ENCODE results near the gene PPP1R15A.
"Not testable (repeated sequence)": the region's sequence is repeated elsewhere in the genome, so short reads cannot be mapped to it uniquely, and the experiment has no call there.

PPP1R15A gene

DNA sequence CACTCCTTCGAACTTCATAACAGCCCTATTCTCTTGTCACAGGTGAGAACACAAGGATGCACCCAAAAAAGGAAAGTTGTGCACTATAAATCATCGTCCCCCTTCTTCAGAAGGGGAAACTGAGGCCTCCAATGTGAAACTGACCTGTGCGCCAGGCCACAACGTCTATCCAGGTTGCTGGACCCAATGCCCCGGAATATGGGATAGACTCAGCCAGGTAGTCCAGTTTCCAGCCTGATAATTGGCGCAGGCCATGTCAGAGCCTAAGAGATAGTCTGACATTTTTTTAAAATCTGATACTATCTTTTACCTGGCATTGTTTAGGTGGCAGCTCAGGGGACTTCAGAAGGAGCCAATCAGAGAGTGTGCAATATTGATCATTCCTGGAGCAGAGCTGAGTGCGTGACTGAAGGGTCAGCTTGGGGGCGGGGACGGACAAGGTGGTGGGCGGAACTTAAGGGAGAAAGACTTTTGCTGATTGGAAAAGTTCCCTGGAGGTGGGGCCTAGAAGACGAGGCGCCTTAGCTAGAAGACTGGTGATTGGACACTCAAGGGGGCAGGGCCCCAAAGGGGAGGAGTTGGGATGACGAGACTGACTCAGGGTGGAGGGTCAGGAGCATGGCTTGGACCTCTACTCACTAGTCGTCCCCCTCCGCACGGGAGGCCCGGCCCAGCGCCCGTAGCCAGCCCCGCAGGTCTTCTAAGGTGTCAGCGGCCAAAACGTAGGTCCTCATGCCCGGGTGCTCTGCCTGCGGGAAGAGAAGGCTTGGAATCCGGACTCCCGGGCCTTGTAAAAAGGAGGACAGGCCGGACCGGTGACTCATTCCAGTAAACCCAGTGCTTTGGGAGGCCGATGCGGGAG is 12.3 kb upstream of the PPP1R15A start:
- DNase-seq, result no peak

DNA sequence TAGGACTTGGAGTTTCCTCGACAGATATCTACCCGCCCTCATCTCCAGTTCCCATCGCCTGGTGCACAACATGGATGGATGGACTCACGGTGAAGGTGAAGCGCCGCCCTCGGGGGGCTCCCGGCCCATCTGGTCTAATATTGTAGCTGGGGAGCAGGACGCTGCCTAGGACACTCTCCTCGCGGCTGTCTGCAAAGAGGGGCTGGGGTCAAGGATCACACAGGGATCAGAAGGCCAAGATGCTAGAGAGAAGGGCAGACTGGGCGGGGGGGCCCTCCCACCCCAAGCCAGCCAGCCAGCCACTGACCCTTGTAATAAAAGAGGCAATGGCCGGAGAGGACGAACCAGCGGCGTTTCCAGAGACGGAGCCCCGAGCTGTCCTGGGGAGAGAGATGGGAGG is 10.9 kb upstream of the PPP1R15A start:
- no peak for DNase-seq

DNA sequence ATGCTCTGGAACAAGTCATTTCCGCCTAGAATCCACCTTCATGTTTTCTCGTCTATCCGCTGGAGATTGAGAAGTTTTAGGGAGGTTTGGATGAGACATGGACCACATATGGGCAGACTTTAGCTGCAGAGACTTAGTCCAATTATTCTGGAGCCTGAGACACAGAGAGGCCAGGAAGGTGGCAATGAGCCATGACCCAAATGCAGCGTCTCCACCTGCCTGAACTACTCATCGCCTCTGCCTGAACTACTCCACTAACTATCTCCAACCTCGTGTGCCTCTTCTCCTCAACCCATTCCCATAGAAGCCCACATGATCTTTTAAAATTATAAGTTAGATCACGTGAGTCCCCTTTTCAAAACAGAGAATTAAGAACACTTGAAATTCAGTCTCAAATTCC is 9.4 kb upstream of the PPP1R15A start:
- no peak for DNase-seq

DNA sequence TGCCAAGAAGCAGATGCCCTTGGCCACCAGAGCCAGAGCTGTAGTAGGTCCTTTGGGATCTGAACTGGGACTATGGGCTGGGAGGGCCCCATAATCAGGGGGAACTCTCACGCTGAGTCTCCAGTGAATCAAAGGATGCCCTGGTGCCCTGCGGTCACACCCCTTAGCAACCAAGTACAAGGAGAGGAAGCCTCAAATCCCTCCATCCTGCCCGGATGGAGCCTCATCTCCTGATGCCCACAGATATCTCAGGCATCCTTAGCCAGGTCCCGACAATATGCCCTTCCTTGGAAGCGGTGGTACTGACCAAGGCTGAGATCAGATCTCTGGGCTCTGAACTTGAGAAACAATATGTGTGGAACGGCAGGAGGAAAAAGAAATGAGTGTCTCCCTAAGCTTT is 5.5 kb upstream of the PPP1R15A start:
- DNase-seq, result no peak

- DNase-seq, result no peak
Observed at GRCh38 chr19:48867123-48867745, 5.0 kb upstream of the PPP1R15A start.

DNA sequence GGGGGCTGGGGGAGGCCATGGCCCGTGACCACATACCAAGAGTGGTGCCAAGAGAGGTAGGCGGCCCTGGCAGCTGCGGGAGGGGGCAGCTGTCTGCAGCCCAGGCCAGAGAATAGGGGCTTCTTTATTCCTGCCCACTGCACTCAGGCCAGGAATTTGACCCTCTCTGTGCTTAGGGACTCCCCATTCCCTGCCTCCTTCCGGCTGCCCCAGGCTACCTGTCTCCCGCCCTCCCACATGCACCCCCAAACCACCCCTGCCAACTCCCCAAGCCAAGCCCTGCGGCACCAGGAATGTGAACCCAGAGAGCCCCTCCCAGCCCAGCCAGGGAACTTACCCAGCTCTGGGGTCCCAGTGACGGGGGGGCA is 4.5 kb upstream of the PPP1R15A start:
- DNase-seq, result no peak

DNA sequence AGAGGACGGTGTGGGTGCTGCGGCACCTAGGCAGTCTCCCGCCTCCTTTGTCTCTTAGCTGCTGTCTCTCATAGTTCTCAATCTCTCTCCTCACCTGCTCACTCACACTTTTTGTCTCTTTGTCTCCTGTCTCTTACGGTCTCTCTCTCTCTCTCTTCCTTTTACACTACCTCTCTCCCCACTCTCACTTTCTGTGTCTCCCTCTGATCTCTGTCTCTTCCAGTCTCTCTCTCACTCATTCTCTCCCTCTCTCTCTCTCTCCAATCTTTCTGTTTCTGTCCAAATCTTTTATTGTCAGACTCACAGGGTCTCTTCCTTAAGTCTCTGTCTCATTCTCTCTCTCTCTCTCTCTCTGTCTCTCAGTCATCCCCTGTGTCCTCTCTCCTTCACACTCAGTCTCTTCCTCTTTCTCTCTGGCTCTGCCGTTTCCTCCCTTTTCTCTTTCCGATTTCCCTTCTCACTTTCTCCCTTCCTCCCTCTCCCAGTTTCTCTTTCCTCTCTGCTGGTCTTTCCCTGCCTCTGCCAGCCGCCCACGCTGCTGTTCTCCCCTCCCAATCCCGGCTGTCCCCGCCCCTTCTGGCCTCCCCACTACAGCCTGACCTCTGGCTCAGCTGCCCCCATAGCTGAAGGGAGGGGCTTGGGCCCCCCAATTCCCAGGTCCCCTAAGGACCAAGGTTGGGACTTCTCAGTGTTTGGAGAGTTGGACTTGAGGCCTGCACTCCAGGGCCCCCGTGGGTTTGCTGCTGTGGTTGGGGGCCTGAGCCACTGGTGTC is 3.9 kb upstream of the PPP1R15A start, which contains the start of gene PLEKHA4:
Gene PLEKHA4, minus strand, starts transcription at position 504 of the 773 bp plus-strand sequence. CDS start 997 bp downstream, outside the sequence.
- DNase-seq, result no peak

DNA sequence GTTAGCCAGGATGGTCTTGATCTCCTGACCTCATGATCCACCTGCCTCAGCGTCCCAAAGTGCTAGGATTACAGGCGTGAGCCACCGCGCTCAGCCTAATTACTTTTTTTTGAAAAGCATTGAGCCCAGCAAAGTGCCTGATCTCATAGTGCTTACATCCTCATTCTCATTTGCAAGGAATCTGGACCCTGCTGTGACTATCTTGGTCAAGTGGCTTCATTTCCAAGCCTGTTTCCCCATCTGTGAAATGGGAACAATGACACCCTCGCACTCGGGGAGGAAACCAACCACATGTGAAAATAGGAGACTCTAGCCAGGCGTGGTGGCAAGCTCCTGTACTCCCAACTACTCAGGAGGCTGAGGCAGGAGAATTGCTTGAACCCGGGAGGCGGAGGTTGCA is 2.2 kb upstream of the PPP1R15A start:
- DNase-seq, result no peak

- not testable (repeated sequence) for DNase-seq
Observed at GRCh38 chr19:48871471-48872181, 595 bp upstream of the PPP1R15A start.

DNA sequence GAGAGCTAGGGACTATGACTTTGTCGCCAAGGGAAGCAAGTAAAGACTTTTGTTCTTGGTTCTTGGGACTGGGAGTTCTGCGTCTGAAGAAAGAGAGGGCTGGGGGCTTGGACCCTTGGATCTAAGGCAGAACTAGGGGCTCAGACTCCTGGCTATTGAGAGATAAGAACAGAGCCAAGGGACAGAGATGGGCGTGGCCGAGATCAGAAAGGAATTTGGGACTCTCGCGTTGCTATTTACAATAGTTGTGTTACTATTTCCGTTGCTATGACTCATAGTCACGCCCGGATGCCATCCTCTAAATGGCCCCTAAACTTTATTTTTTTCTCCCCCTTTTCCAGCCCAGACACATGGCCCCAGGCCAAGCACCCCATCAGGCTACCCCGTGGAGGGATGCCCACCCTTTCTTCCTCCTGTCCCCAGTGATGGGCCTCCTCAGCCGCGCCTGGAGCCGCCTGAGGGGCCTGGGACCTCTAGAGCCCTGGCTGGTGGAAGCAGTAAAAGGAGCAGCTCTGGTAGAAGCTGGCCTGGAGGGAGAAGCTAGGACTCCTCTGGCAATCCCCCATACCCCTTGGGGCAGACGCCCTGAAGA is 759 bp downstream of the PPP1R15A start:
- DNase-seq, result peak; percentile 42 to 68

DNA sequence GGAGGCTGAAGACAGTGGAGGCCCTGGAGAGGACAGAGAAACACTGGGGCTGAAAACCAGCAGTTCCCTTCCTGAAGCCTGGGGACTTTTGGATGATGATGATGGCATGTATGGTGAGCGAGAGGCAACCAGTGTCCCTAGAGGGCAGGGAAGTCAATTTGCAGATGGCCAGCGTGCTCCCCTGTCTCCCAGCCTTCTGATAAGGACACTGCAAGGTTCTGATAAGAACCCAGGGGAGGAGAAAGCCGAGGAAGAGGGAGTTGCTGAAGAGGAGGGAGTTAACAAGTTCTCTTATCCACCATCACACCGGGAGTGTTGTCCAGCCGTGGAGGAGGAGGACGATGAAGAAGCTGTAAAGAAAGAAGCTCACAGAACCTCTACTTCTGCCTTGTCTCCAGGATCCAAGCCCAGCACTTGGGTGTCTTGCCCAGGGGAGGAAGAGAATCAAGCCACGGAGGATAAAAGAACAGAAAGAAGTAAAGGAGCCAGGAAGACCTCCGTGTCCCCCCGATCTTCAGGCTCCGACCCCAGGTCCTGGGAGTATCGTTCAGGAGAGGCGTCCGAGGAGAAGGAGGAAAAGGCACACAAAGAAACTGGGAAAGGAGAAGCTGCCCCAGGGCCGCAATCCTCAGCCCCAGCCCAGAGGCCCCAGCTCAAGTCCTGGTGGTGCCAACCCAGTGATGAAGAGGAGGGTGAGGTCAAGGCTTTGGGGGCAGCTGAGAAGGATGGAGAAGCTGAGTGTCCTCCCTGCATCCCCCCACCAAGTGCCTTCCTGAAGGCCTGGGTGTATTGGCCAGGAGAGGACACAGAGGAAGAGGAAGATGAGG is 1.5 kb downstream of the PPP1R15A start:
- no peak for DNase-seq

DNA sequence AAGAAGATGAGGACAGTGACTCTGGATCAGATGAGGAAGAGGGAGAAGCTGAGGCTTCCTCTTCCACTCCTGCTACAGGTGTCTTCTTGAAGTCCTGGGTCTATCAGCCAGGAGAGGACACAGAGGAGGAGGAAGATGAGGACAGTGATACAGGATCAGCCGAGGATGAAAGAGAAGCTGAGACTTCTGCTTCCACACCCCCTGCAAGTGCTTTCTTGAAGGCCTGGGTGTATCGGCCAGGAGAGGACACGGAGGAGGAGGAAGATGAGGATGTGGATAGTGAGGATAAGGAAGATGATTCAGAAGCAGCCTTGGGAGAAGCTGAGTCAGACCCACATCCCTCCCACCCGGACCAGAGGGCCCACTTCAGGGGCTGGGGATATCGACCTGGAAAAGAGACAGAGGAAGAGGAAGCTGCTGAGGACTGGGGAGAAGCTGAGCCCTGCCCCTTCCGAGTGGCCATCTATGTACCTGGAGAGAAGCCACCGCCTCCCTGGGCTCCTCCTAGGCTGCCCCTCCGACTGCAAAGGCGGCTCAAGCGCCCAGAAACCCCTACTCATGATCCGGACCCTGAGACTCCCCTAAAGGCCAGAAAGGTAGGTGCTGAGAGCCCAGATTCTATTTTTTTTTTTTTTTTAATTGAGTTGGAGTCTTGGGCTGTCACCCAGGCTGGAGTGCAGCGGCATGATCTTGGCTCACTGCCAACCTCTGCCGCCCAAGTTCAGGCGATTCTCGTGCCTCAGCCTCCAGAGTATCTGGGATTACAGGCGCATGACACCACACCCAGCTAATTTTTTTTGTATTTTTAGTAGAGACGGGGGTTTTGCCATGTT is 2.3 kb downstream of the PPP1R15A start:
- DNase-seq, result peak in 1 of 2 experiments; percentile 66

GRCh38 chr19:48876043-48876981 is 4.1 kb downstream of the PPP1R15A start:
- DNase-seq, result not testable (repeated sequence)

- DNase-seq, result no peak
Observed at GRCh38 chr19:48877855-48878195, 5.6 kb downstream of the PPP1R15A start.

- DNase-seq, result no peak
Observed at GRCh38 chr19:48878196-48879024, 6.2 kb downstream of the PPP1R15A start.

DNA sequence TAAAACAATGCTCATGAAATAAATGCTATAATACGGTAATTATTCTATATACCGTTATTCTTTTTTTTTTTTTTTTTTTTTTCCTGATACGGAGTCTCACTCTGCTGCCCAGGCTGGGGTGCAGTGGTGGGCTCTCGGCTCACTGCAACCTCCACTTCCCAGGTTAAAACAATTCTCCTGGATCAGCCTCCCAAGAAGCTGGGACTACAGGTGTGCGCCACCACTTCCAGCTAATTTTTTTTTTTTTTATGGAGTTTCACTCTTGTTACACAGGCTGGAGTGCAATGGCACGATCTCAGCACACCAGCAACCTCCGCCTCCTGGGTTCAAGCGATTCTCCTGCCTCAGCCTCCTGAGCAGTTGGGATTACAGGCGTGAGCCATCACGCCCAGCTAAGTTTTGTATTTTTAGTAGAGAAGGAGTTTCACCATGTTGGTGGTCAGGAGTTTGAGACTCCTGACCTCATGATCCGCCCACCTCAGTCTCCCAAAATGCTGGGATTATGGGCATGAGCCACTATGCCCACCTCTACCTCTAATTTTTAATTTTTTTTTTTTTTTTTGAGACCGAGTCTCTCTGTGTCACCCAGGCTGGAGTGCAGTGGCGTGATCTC is 6.9 kb downstream of the PPP1R15A start:
- DNase-seq, result no peak

- DNase-seq, result not testable (repeated sequence)
Observed at GRCh38 chr19:48879696-48880095, 7.5 kb downstream of the PPP1R15A start.
